Lower lobe of right lung (tissue), 2 donors: ENCODE data around the gene INPP5A. TPM values are rescaled to one million over a fixed set of nuclear protein-coding genes. Genes with fewer than 3 reads are reported as not detected.

Experiments used
- ATAC-seq, 2 donors: fragments of 200-7000 bp; cut with Tn5 transposase; one replicate each; pipeline ENCODE4 v1.9.1; 2020 to 2022; ENCODE audit warnings: mild to moderate bottlenecking in 2 of 2, moderate library complexity in 2 of 2
- DNase-seq: peaks from one replicate; pipeline ENCODE4 v3.0.0-alpha.2; 2020
- H3K27ac ChIP-seq: fragments of 200-600 bp; one replicate; pipeline ENCODE4 v1.8.0; 2022
- H3K27me3 ChIP-seq: fragments of 200-600 bp; one replicate; pipeline ENCODE4 v1.8.0; 2022; ENCODE audit warnings: low read depth
- H3K36me3 ChIP-seq: fragments of 200-600 bp; one replicate; pipeline ENCODE4 v1.8.0; 2022; ENCODE audit warnings: mild to moderate bottlenecking
- H3K4me1 ChIP-seq: fragments of 200-600 bp; one replicate; pipeline ENCODE4 v1.8.0; 2022
- H3K4me3 ChIP-seq: fragments of 200-600 bp; one replicate; pipeline ENCODE4 v1.8.0; 2022; ENCODE audit warnings: mild to moderate bottlenecking
- H3K9me3 ChIP-seq: fragments of 200-600 bp; one replicate; pipeline ENCODE4 v1.8.0; 2022
- intact Hi-C: fragments of 100-400 bp; cut with DNase I; formaldehyde crosslinking; loops from one replicate; pipeline ENCODE4 v1.11.0; 2022
- total RNA-seq: library from RNA; stranded (reverse); fragmentation: NEBNext Ultra II Directional; extraction: Animal tissue kit (Norgen Biotek cat#: 25700); gene quantifications from one replicate; pipeline ENCODE4 v1.2.1, GENCODE V29; 2021
- TF ChIP-seq, protein P1 (sequence below): fragments of 200-600 bp; IDR thresholded peaks from one replicate; pipeline ENCODE4 v1.8.0; 2022; ENCODE audit warnings: antibody characterized with exemption, mild to moderate bottlenecking
- donor health status: DM: no; HTN: yes; CAD: no; lungs with severe emphysema.

INPP5A gene
- total RNA-seq, 1 donor from 2014 or later: 34.1 TPM

DNA sequence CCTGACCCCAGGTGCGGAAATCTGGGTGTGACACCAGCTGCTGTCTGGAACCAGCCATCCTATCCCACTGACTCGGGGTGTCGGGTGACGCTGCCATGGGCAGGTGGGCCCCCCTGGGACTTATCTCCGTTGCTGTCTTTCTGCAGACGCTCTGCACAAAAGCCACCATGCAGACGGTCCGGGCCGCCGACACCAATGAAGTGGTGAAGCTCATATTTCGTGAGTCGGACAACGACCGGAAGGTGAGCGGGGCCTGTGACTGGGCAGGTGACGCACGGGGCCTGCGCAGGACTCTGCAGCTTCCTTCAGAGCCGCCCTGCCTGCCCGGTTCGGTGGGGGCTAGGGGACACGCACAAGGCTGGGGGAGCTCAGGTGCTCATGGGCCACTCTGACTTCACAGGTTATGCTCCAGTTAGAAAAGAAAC is 211.8 kb downstream of the INPP5A start:
- no peak for DNase-seq
- intact Hi-C loops: no loop called here
- H3K9me3 ChIP-seq: no peaks in the 10 kb centered on the region
- TF ChIP-seq, protein P1, sequence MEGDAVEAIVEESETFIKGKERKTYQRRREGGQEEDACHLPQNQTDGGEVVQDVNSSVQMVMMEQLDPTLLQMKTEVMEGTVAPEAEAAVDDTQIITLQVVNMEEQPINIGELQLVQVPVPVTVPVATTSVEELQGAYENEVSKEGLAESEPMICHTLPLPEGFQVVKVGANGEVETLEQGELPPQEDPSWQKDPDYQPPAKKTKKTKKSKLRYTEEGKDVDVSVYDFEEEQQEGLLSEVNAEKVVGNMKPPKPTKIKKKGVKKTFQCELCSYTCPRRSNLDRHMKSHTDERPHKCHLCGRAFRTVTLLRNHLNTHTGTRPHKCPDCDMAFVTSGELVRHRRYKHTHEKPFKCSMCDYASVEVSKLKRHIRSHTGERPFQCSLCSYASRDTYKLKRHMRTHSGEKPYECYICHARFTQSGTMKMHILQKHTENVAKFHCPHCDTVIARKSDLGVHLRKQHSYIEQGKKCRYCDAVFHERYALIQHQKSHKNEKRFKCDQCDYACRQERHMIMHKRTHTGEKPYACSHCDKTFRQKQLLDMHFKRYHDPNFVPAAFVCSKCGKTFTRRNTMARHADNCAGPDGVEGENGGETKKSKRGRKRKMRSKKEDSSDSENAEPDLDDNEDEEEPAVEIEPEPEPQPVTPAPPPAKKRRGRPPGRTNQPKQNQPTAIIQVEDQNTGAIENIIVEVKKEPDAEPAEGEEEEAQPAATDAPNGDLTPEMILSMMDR: no peak
- H3K4me1 ChIP-seq: no peaks in the 10 kb centered on the region
- peaks cover 42% of the 10 kb centered on the region for H3K36me3 ChIP-seq
- no peak overlapping the region for H3K4me3 ChIP-seq
- no peaks in the 10 kb centered on the region for H3K27me3 ChIP-seq
- H3K27ac ChIP-seq: no peak overlapping the region
- ATAC-seq: no peak

DNA sequence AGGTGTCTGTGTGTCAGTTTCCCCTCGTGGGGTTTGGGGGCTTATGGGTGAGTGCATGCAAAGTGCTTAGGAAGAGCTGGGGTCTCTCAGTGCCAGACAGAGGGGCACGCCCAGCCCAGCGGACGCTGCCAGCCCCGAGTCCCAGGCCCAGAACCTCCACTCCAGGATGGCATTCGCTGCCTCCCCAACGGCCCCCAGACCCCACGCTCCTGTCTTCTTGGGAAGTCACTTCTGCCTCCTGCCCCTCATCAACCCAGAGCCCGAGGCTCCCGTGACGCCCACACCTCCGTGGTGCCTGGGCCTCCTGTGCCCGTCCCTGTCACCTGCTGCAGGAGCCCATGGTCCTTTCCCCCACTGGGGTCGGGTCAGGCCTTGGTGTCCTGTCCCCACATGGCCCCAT is 213.3 kb downstream of the INPP5A start:
- DNase-seq: no peak
- intact Hi-C loops: no loop called here
- Histone ChIP-seq H3K9me3 (no peaks in the 10 kb centered on the region), H3K4me1 (no peaks in the 10 kb centered on the region), H3K27me3 (no peaks in the 10 kb centered on the region), H3K36me3 (peaks cover 49% of the 10 kb centered on the region), H3K27ac (no peak overlapping the region), H3K4me3 (no peak overlapping the region)
- ATAC-seq: no peak
- TF ChIP-seq, protein P1: no peak

DNA sequence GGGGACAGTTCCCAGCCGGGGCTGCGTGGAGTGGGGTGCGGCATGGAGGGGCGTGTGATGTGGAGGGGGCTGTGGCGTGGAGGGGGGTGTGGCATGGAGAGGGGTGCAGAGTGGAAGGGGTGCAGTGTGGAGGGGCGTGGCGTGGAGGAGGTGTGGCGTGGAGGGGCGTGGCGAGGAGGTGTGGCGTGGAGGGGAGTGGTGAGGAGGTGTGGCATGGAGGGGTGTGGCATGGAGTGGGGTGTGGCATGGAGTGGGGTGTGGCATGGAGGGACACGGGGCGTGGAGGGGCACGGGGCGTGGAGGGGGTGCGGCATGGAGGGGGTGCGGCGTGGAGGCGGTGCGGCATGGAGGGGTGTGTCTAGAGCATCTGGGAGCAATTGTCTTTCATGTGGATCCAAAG is 214.8 kb downstream of the INPP5A start:
- DNase-seq (no peak), ATAC-seq (peak; percentile 20 to 33)
- H3K4me1 ChIP-seq: no peaks in the 10 kb centered on the region
- no peaks in the 10 kb centered on the region for H3K9me3 ChIP-seq
- H3K4me3 ChIP-seq: no peak overlapping the region
- H3K27me3 ChIP-seq: no peaks in the 10 kb centered on the region
- intact Hi-C loops: no loop called here
- H3K27ac ChIP-seq: no peak overlapping the region
- peaks cover 59% of the 10 kb centered on the region for H3K36me3 ChIP-seq
- TF ChIP-seq, protein P1: no peak

DNA sequence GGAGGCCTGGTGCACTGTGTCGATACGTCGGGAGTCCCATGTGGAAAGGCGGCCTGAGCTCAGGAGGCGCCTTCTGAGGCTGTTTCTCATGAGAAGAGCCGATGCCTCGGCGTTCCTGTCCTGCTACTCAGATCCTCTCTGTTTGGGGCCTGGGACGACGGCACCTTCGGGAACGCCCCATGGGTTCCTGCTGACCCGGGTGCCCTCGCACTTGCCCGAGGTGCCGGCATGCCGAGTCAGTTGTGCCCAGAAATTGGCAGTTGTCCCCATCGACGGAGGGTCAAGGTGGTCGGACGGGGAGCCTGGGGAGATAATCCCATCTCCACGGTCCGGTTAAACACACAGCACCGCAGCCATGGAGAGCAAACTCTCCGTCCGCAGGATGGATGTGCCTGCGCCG is 215.4 kb downstream of the INPP5A start:
- no peaks in the 10 kb centered on the region for H3K27me3 ChIP-seq
- H3K4me3 ChIP-seq: no peak overlapping the region
- peaks cover 61% of the 10 kb centered on the region for H3K36me3 ChIP-seq
- DNase-seq (no peak), ATAC-seq (no peak)
- H3K9me3 ChIP-seq: no peaks in the 10 kb centered on the region
- TF ChIP-seq, protein P1: no peak
- intact Hi-C loops: no loop called here
- H3K27ac ChIP-seq: no peak overlapping the region
- no peaks in the 10 kb centered on the region for H3K4me1 ChIP-seq

DNA sequence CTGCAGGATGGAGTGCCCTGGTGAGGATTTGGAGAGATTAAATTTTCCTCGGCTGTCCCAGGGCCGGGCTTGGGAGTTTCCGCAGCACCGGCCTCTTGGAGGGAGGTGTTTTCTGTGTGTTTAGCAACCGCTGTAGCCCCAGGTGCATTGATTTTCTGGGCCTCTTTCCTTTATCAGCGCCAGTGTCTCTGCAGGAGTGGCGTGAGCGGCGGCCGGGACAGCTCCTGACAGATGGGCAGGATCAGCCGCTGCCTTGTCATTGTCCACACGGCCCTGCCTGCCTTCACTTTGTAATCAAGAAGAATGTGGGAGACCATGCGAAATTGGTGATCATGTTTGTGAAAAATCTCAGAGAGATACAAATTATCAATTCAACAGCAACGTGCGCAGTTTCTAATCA is 216.0 kb downstream of the INPP5A start:
- H3K4me3 ChIP-seq: no peak overlapping the region
- no peaks in the 10 kb centered on the region for H3K9me3 ChIP-seq
- TF ChIP-seq, protein P1: no peak
- H3K27ac ChIP-seq: no peak overlapping the region
- DNase-seq: no peak
- no peak for ATAC-seq
- no peaks in the 10 kb centered on the region for H3K4me1 ChIP-seq
- H3K27me3 ChIP-seq: no peaks in the 10 kb centered on the region
- intact Hi-C loops: no loop called here
- peaks cover 61% of the 10 kb centered on the region for H3K36me3 ChIP-seq

DNA sequence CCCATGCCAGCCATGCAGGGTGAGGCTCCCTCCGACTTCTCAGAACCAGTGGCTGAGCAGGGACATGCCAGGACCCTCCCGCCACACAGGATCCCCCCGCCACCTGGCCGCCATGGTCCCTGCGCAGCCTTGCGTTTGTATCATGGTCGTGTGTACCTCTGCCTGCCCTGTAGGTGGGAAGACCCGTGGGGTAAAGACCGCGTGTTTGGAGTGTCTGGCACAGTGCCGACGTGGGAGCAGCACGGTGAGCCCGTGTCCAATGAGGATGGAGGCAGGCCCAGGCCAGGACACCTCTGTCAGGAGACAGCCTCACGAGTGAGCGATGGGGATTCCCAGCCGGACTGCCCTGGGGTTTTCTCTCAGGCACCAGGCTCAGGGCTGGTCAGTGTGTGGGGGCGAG is 216.5 kb downstream of the INPP5A start:
- H3K36me3 ChIP-seq: peaks cover 62% of the 10 kb centered on the region
- intact Hi-C loops: no loop called here
- H3K4me1 ChIP-seq: no peaks in the 10 kb centered on the region
- TF ChIP-seq, protein P1: no peak
- ATAC-seq (no peak), DNase-seq (no peak)
- H3K4me3 ChIP-seq: no peak overlapping the region
- no peaks in the 10 kb centered on the region for H3K27me3 ChIP-seq
- H3K9me3 ChIP-seq: no peaks in the 10 kb centered on the region
- no peak overlapping the region for H3K27ac ChIP-seq
